WTC11 (cell line): ENCODE results near the gene ERBB4. TPM values are rescaled to one million over a fixed set of nuclear protein-coding genes. Genes with fewer than 3 reads are reported as not detected.

Experiments
- ATAC-seq: fragments of 200-7000 bp; cut with Tn5 transposase; 2 replicates; pipeline ENCODE4 v1.10.0; 2021; ENCODE audit warnings: mild to moderate bottlenecking, moderate library complexity
- CTCF ChIA-PET: fragments of 300-600 bp; sonication (Branson Sonifier 250); formaldehyde crosslinking; loops from one replicate; lab custom pipeline; 2021; ENCODE audit warnings: antibody characterized with exemption; lab: Charles Lee
- POLR2A ChIA-PET: fragments of 350-600 bp; sonication (Branson Sonifier 250); formaldehyde crosslinking; loops from one replicate; lab custom pipeline; 2021; ENCODE audit warnings: antibody characterized with exemption; lab: Charles Lee
- DNase-seq: peaks from one replicate; pipeline ENCODE4 v3.0.0; 2021; ENCODE audit warnings: low spot score
- H3K27ac Mint-ChIP-seq: 2 replicates; pipeline ENCODE4 v1.8.0; 2021; ENCODE audit warnings: mixed read lengths
- H3K27me3 Mint-ChIP-seq: 2 replicates; pipeline ENCODE4 v1.8.0; 2021; ENCODE audit warnings: low read depth, mild to moderate bottlenecking, moderate library complexity, mixed read lengths
- H3K36me3 Mint-ChIP-seq: 2 replicates; pipeline ENCODE4 v1.8.0; 2021; ENCODE audit warnings: mixed read lengths
- H3K4me1 Mint-ChIP-seq: 2 replicates; pipeline ENCODE4 v1.8.0; 2022; ENCODE audit warnings: mixed read lengths
- H3K4me3 Mint-ChIP-seq: 2 replicates; pipeline ENCODE4 v1.8.0; 2021; ENCODE audit warnings: mild to moderate bottlenecking, moderate library complexity, mixed read lengths
- H3K9me3 Mint-ChIP-seq: 2 replicates; pipeline ENCODE4 v1.8.0; 2021; ENCODE audit warnings: mixed read lengths
- CBFB ChIP-seq: sonication (generic); formaldehyde crosslinking; IDR thresholded peaks from 2 replicates; pipeline ENCODE4 v1.8.1; 2022; ENCODE audit warnings: mild to moderate bottlenecking, low read depth, missing genetic modification reagents
- FOXJ3 ChIP-seq: sonication (generic); formaldehyde crosslinking; IDR thresholded peaks from 2 replicates; pipeline ENCODE4 v1.9.0; 2021; ENCODE audit warnings: missing genetic modification reagents, mild to moderate bottlenecking, borderline replicate concordance
- FOXK1 ChIP-seq: sonication (generic); formaldehyde crosslinking; IDR thresholded peaks from 2 replicates; pipeline ENCODE4 v1.8.0; 2022; ENCODE audit warnings: mild to moderate bottlenecking, moderate library complexity, missing genetic modification reagents
- FOXP4 ChIP-seq: sonication (generic); formaldehyde crosslinking; IDR thresholded peaks from 2 replicates; pipeline ENCODE4 v1.8.0; 2022; ENCODE audit warnings: mild to moderate bottlenecking, missing genetic modification reagents
- GRHL2 ChIP-seq: fragments of 250-450 bp; sonication (Bioruptor Pico); IDR thresholded peaks from 2 replicates; pipeline ENCODE4 v1.8.0; 2022; ENCODE audit warnings: mild to moderate bottlenecking, moderate library complexity; ENCODE audit not compliant: insufficient replicate concordance, severe bottlenecking
- NFE2L1 ChIP-seq: sonication (generic); formaldehyde crosslinking; IDR thresholded peaks from 2 replicates; pipeline ENCODE4 v1.8.1; 2023; ENCODE audit warnings: missing genetic modification reagents
- NR1H2 ChIP-seq: sonication (generic); formaldehyde crosslinking; IDR thresholded peaks from 2 replicates; pipeline ENCODE4 v1.9.0; 2021; ENCODE audit warnings: mild to moderate bottlenecking, moderate library complexity, missing genetic modification reagents
- PRRX2 ChIP-seq: fragments of 250-450 bp; sonication (Bioruptor Pico); IDR thresholded peaks from 2 replicates; pipeline ENCODE4 v1.8.0; 2021; ENCODE audit warnings: mild to moderate bottlenecking
- RELA ChIP-seq: sonication (generic); formaldehyde crosslinking; IDR thresholded peaks from 2 replicates; pipeline ENCODE4 v1.8.1; 2022; ENCODE audit warnings: missing genetic modification reagents, mild to moderate bottlenecking, borderline replicate concordance
- RORB ChIP-seq: fragments of 250-450 bp; sonication (Bioruptor Pico); IDR thresholded peaks from 2 replicates; pipeline ENCODE4 v1.9.0; 2021; ENCODE audit warnings: mild to moderate bottlenecking
- TCF7 ChIP-seq: sonication (generic); formaldehyde crosslinking; IDR thresholded peaks from 2 replicates; pipeline ENCODE4 v1.8.0; 2022; ENCODE audit warnings: mild to moderate bottlenecking, low read depth, missing genetic modification reagents, moderate library complexity
- ZBTB21 ChIP-seq: sonication (generic); formaldehyde crosslinking; IDR thresholded peaks from 2 replicates; pipeline ENCODE4 v1.8.1; 2023; ENCODE audit warnings: mild to moderate bottlenecking, missing genetic modification reagents, borderline replicate concordance
- ZNF138 ChIP-seq: sonication (generic); formaldehyde crosslinking; conservative IDR thresholded peaks from 2 replicates; pipeline ENCODE4 v1.8.1; 2022; ENCODE audit warnings: mild to moderate bottlenecking, moderate library complexity, missing genetic modification reagents
- ZNF219 ChIP-seq: sonication (generic); formaldehyde crosslinking; IDR thresholded peaks from 2 replicates; pipeline ENCODE4 v1.8.0; 2023; ENCODE audit warnings: missing genetic modification reagents, mild to moderate bottlenecking, borderline replicate concordance
- ZNF425 ChIP-seq: fragments of 250-450 bp; sonication (Bioruptor Pico); conservative IDR thresholded peaks from 2 replicates; pipeline ENCODE4 v1.9.0; 2021; ENCODE audit warnings: mild to moderate bottlenecking
- total RNA-seq: library from RNA; stranded (reverse); gene quantifications from 3 replicates; pipeline ENCODE4 v1.2.3, GENCODE V29; 2021
- TF ChIP-seq, protein P1 (sequence below): fragments of 250-450 bp; sonication (Bioruptor Pico); IDR thresholded peaks from 2 replicates; pipeline ENCODE4 v1.9.0; 2021; ENCODE audit warnings: mild to moderate bottlenecking, borderline replicate concordance
- TF ChIP-seq, protein P2 (sequence below): sonication (generic); formaldehyde crosslinking; IDR thresholded peaks from 2 replicates; pipeline ENCODE4 v1.8.1; 2023; ENCODE audit warnings: mild to moderate bottlenecking, missing genetic modification reagents
- TF ChIP-seq, protein P3 (sequence below): fragments of 250-450 bp; sonication (Bioruptor Pico); IDR thresholded peaks from 2 replicates; pipeline ENCODE4 v2.1.2; 2022; ENCODE audit warnings: mild to moderate bottlenecking, moderate library complexity

Gene ERBB4
- total RNA-seq, 1 experiment from 2014 or later, result 1.6 TPM

DNA sequence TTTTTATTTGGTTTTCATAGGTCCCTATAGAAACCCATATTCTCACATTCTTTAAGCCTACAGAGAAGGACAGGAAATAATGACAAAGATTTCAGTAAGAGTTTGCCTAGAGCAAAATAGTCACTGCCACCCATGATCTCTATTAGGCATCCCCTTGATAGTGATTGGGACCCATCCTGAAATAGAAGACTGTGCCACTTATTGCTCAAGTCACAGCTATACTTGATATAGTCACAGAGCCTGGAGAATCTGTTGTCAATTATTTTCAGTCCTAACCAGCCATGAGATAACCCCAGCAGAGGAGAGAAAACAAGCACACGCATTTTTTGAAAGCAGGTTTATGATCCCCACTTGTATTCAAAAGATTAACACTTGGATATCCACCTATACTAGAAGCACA, 8.2 kb downstream of the ERBB4 start:
- Mint-ChIP-seq H3K27me3 (peaks cover 15% of the 10 kb centered on the region), H3K4me1 (peaks cover 5% of the 10 kb centered on the region), H3K9me3 (no peaks in the 10 kb centered on the region), H3K27ac (no peak overlapping the region), H3K36me3 (no peaks in the 10 kb centered on the region), H3K4me3 (no peak overlapping the region)
- TF ChIP-seq RORB (CRISPR knock-in tag) (no peak), RELA (CRISPR knock-in tag) (no peak), FOXP4 (CRISPR knock-in tag) (no peak), CBFB (CRISPR knock-in tag) (no peak), TCF7 (CRISPR knock-in tag) (no peak), FOXJ3 (CRISPR knock-in tag) (no peak), ZBTB21 (CRISPR knock-in tag) (no peak), NR1H2 (CRISPR knock-in tag) (no peak), NFE2L1 (CRISPR knock-in tag) (no peak), ZNF138 (CRISPR knock-in tag) (no peak), ZNF425 (no peak), PRRX2 (no peak), GRHL2 (no peak), FOXK1 (no peak), ZNF219 (CRISPR knock-in tag) (no peak)
- TF ChIP-seq, protein P1, sequence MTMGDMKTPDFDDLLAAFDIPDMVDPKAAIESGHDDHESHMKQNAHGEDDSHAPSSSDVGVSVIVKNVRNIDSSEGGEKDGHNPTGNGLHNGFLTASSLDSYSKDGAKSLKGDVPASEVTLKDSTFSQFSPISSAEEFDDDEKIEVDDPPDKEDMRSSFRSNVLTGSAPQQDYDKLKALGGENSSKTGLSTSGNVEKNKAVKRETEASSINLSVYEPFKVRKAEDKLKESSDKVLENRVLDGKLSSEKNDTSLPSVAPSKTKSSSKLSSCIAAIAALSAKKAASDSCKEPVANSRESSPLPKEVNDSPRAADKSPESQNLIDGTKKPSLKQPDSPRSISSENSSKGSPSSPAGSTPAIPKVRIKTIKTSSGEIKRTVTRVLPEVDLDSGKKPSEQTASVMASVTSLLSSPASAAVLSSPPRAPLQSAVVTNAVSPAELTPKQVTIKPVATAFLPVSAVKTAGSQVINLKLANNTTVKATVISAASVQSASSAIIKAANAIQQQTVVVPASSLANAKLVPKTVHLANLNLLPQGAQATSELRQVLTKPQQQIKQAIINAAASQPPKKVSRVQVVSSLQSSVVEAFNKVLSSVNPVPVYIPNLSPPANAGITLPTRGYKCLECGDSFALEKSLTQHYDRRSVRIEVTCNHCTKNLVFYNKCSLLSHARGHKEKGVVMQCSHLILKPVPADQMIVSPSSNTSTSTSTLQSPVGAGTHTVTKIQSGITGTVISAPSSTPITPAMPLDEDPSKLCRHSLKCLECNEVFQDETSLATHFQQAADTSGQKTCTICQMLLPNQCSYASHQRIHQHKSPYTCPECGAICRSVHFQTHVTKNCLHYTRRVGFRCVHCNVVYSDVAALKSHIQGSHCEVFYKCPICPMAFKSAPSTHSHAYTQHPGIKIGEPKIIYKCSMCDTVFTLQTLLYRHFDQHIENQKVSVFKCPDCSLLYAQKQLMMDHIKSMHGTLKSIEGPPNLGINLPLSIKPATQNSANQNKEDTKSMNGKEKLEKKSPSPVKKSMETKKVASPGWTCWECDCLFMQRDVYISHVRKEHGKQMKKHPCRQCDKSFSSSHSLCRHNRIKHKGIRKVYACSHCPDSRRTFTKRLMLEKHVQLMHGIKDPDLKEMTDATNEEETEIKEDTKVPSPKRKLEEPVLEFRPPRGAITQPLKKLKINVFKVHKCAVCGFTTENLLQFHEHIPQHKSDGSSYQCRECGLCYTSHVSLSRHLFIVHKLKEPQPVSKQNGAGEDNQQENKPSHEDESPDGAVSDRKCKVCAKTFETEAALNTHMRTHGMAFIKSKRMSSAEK (CRISPR knock-in tag), result no peak
- TF ChIP-seq, protein P2, sequence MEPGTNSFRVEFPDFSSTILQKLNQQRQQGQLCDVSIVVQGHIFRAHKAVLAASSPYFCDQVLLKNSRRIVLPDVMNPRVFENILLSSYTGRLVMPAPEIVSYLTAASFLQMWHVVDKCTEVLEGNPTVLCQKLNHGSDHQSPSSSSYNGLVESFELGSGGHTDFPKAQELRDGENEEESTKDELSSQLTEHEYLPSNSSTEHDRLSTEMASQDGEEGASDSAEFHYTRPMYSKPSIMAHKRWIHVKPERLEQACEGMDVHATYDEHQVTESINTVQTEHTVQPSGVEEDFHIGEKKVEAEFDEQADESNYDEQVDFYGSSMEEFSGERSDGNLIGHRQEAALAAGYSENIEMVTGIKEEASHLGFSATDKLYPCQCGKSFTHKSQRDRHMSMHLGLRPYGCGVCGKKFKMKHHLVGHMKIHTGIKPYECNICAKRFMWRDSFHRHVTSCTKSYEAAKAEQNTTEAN (CRISPR knock-in tag), result no peak
- TF ChIP-seq, protein P3, sequence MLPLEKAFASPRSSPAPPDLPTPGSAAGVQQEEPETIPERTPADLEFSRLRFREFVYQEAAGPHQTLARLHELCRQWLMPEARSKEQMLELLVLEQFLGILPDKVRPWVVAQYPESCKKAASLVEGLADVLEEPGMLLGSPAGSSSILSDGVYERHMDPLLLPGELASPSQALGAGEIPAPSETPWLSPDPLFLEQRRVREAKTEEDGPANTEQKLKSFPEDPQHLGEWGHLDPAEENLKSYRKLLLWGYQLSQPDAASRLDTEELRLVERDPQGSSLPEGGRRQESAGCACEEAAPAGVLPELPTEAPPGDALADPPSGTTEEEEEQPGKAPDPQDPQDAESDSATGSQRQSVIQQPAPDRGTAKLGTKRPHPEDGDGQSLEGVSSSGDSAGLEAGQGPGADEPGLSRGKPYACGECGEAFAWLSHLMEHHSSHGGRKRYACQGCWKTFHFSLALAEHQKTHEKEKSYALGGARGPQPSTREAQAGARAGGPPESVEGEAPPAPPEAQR (CRISPR knock-in tag), result no peak
- ChIA-PET CTCF (no interaction called here), POLR2A (no interaction called here)
- no peak for DNase-seq
- no peak for ATAC-seq
